GM19099 (cell line): ENCODE results near the gene VPS39.

Experiments
- POLR2A ChIP-seq: IDR thresholded peaks from 3 replicates; pipeline ENCODE4 v1.6.1; 2011; ENCODE audit warnings: low read depth; ENCODE audit not compliant: insufficient read length; ENCODE audit errors: extremely low read depth

Gene VPS39

GRCh38 chr15:42207674-42208579 is at the start of gene VPS39:
Gene VPS39, minus strand, starts transcription at chr15:42208304. Its CDS starts 151 bp downstream, at chr15:42208153.
- TF ChIP-seq POLR2A = peak; percentile 82

- TF ChIP-seq POLR2A = no peak
Observed at GRCh38 chr15:42253300-42253699, 45.2 kb upstream of the VPS39 start.

GRCh38 chr15:42240823-42241222 is 32.7 kb upstream of the VPS39 start:
- no peak for TF ChIP-seq POLR2A

- no peak for TF ChIP-seq POLR2A
Observed at GRCh38 chr15:42239528-42240182, 31.6 kb upstream of the VPS39 start.

- no peak for TF ChIP-seq POLR2A
Observed at GRCh38 chr15:42233107-42233506, 25.0 kb upstream of the VPS39 start.

- no peak for TF ChIP-seq POLR2A
Observed at GRCh38 chr15:42232606-42233005, 24.5 kb upstream of the VPS39 start.

- TF ChIP-seq POLR2A = no peak
Observed at GRCh38 chr15:42231088-42231487, 23.0 kb upstream of the VPS39 start.

GRCh38 chr15:42228036-42228435 is 19.9 kb upstream of the VPS39 start:
- TF ChIP-seq POLR2A = no peak

GRCh38 chr15:42226648-42227047 is 18.5 kb upstream of the VPS39 start:
- TF ChIP-seq POLR2A = no peak

GRCh38 chr15:42220216-42220615 is 12.1 kb upstream of the VPS39 start:
- no peak for TF ChIP-seq POLR2A

- TF ChIP-seq POLR2A = no peak
Observed at GRCh38 chr15:42218953-42219592, 11.0 kb upstream of the VPS39 start.

GRCh38 chr15:42217568-42217967 is 9.5 kb upstream of the VPS39 start:
- no peak for TF ChIP-seq POLR2A

- no peak for TF ChIP-seq POLR2A
Observed at GRCh38 chr15:42215913-42216829, 8.1 kb upstream of the VPS39 start.

GRCh38 chr15:42214600-42214999 is 6.5 kb upstream of the VPS39 start:
- no peak for TF ChIP-seq POLR2A
